A673 (cell line): ENCODE results near the gene TEPSIN. TPM values are rescaled to one million over a fixed set of nuclear protein-coding genes. Genes with fewer than 3 reads are reported as not detected.
A peak's percentile ranks its signal among the peaks of the same experiment; 100 is the strongest.

Source experiments
- BruUV-seq: library from RNA; stranded (reverse); fragments of 400-500 nt; replicated peaks from 2 replicates; lab custom pipeline; 2021; lab: Mats Ljungman, UMichigan
- CTCF ChIA-PET: fragments of 300-600 bp; sonication (Branson Sonifier 250); formaldehyde crosslinking; loops from one replicate; lab custom pipeline; 2022; ENCODE audit warnings: antibody characterized with exemption; lab: Charles Lee
- POLR2A ChIA-PET: fragments of 300-600 bp; sonication (Branson Sonifier 250); formaldehyde crosslinking; loops from one replicate; lab custom pipeline; 2022; ENCODE audit warnings: antibody characterized with exemption; ENCODE audit not compliant: low non-redundant PET; lab: Charles Lee
- DNase-seq: peaks from one replicate; pipeline ENCODE4 v3.0.0-alpha.2; 2015; ENCODE audit warnings: low spot score
- H3K27ac ChIP-seq: fragments of 200-600 bp; sonication (generic); 2 replicates; pipeline ENCODE4 v1.5.1; 2016; ENCODE audit warnings: mixed run types, low read depth, mild to moderate bottlenecking, mixed read lengths, antibody characterized with exemption, low read length; ENCODE audit not compliant: poor library complexity, severe bottlenecking
- H3K27me3 ChIP-seq: fragments of 200-600 bp; sonication (generic); replicated peaks from 2 replicates; pipeline ENCODE4 v1.6.1; 2017; ENCODE audit warnings: mixed run types, low read depth, mild to moderate bottlenecking, mixed read lengths, antibody characterized with exemption, low read length; ENCODE audit not compliant: insufficient read depth, poor library complexity
- H3K36me3 ChIP-seq: fragments of 200-600 bp; sonication (generic); 2 replicates; pipeline ENCODE4 v1.6.1; 2016; ENCODE audit warnings: mixed run types, mild to moderate bottlenecking, mixed read lengths, antibody characterized with exemption, low read length; ENCODE audit not compliant: insufficient read depth, poor library complexity, severe bottlenecking
- H3K4me1 ChIP-seq: fragments of 200-600 bp; sonication (generic); 2 replicates; pipeline ENCODE4 v1.6.1; 2017; ENCODE audit warnings: mixed run types, mild to moderate bottlenecking, mixed read lengths, antibody characterized with exemption, low read length; ENCODE audit not compliant: insufficient read depth, poor library complexity, severe bottlenecking
- H3K4me3 ChIP-seq: fragments of 200-600 bp; sonication (generic); 2 replicates; pipeline ENCODE4 v1.5.1; 2016; ENCODE audit warnings: low read depth, mixed run types, mild to moderate bottlenecking, mixed read lengths, low read length; ENCODE audit not compliant: poor library complexity, severe bottlenecking
- H3K9me3 ChIP-seq: fragments of 200-600 bp; sonication (generic); 2 replicates; pipeline ENCODE4 v1.6.1; 2016; ENCODE audit warnings: mixed run types, low read depth, mild to moderate bottlenecking, mixed read lengths, antibody characterized with exemption, low read length; ENCODE audit not compliant: poor library complexity, severe bottlenecking
- CTCF ChIP-seq: fragments of 300-800, 200-600 bp; sonication (generic); conservative IDR thresholded peaks from 2 replicates; pipeline ENCODE4 v1.5.1; 2017; ENCODE audit warnings: low read depth, mild to moderate bottlenecking, antibody characterized with exemption, low read length, moderate library complexity, mixed read lengths
- EZH2 ChIP-seq: fragments of 200-600 bp; sonication (generic); IDR thresholded peaks from 2 replicates; pipeline ENCODE4 v1.6.1; 2017; ENCODE audit warnings: borderline replicate concordance, low read depth, mild to moderate bottlenecking, mixed read lengths, antibody characterized with exemption, low read length; ENCODE audit not compliant: poor library complexity, severe bottlenecking
- intact Hi-C: fragments of 100-400 bp; cut with micrococcal nuclease; formaldehyde crosslinking; loops from one replicate; pipeline ENCODE4 v1.10.0; 2022; ENCODE audit not compliant: unreplicated experiment
- total RNA-seq: library from RNA; stranded (reverse); gene quantifications from 2 replicates; pipeline ENCODE4 v1.2.3, GENCODE V29; 2021

The TEPSIN gene
- total RNA-seq, 1 experiment from 2014 or later = 36.1 TPM

- no peaks in the 10 kb centered on the region for H3K9me3 ChIP-seq
- H3K4me3 ChIP-seq = peak overlapping the region; percentile 98
- no peak for DNase-seq
- CTCF ChIA-PET = no interaction called here
- H3K27ac ChIP-seq = no peak overlapping the region
- TF ChIP-seq EZH2 (no peak), CTCF (no peak)
- intact Hi-C loops = no loop called here
- no peaks in the 10 kb centered on the region for H3K36me3 ChIP-seq
- H3K4me1 ChIP-seq = peaks cover 10% of the 10 kb centered on the region
- H3K27me3 ChIP-seq = no peaks in the 10 kb centered on the region
- BruUV-seq = no TSS peak
- POLR2A ChIA-PET = no interaction called here
Measured at GRCh38 chr17:81221371-81221841, 17.4 kb downstream of the TEPSIN start.

- Histone ChIP-seq H3K36me3 (no peaks in the 10 kb centered on the region), H3K4me3 (no peak overlapping the region), H3K9me3 (no peaks in the 10 kb centered on the region), H3K4me1 (peaks cover 10% of the 10 kb centered on the region), H3K27ac (no peak overlapping the region), H3K27me3 (no peaks in the 10 kb centered on the region)
- intact Hi-C loops = no loop called here
- DNase-seq = no peak
- BruUV-seq = no TSS peak
- TF ChIP-seq CTCF (no peak), EZH2 (no peak)
- POLR2A ChIA-PET = no interaction called here
- CTCF ChIA-PET = no interaction called here
Measured at GRCh38 chr17:81219476-81220180, 19.2 kb downstream of the TEPSIN start.

- H3K9me3 ChIP-seq = no peaks in the 10 kb centered on the region
- no peaks in the 10 kb centered on the region for H3K27me3 ChIP-seq
- H3K36me3 ChIP-seq = no peaks in the 10 kb centered on the region
- BruUV-seq = no TSS peak
- intact Hi-C loops = no loop called here
- CTCF ChIA-PET = no interaction called here
- no peak overlapping the region for H3K27ac ChIP-seq
- POLR2A ChIA-PET = no interaction called here
- no peak for TF ChIP-seq CTCF
- no peak for TF ChIP-seq EZH2
- peaks cover 10% of the 10 kb centered on the region for H3K4me1 ChIP-seq
- H3K4me3 ChIP-seq = no peak overlapping the region
- DNase-seq = no peak
Measured at GRCh38 chr17:81218991-81219390, 19.9 kb downstream of the TEPSIN start.
